Measurements from ENCODE around the gene LCOR. TPM values are rescaled to one million over a fixed set of nuclear protein-coding genes. Genes with fewer than 3 reads are reported as not detected.

The LCOR gene
- total and polyA plus RNA-seq, 4 donors, result 3.3 to 68.4 (median 17.9) TPM

DNA sequence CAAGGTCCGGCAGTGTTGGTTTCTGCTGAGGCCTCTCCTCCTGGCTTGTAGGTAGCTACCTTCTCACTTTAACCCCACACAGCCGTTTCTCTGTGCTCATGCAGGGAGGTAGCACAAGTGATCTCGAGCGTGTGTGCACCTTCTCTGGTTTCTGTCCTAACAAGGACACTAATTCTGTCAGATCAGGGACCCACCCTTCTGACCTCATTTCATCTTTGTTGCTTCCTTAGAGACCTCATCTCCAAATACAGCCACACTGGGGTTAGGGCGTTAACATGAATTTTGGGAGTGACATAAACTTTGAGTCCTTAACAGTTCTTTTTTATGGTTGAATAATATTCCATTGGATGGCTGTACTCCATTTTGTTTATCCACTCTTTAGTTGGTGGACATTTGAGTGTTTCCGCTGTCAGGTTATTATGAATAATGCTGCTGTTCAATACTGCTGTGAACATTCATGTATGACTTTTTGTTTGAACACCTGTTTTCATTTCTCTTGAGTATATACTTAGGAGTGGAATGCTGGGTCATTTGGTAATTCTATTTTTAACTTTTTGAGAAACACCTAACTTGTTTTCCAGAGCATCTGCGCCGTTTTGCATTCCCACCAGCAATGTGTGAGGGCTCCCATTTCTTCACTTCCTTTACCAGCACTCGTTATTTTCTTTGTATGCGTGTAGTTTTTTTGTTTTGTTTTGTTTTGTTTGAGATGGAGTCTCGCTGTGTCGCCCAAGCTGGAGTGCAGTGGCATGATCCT, 57.5 kb downstream of the LCOR start:
- DNase-seq (no peak), ATAC-seq (ENCODE audit: insufficient read depth, low FRiP score) (no peak)
- Histone ChIP-seq H3K9ac (ENCODE audit: insufficient read depth in 1 of 2, low read length in 2 of 2) (no peak overlapping the region), H3K27me3 (ENCODE audit: control insufficient read depth in 3 of 3, insufficient read depth in 3 of 3, low read length in 2 of 3) (no peaks in the 10 kb centered on the region), H3K36me3 (ENCODE audit: control insufficient read depth in 4 of 4, insufficient read depth in 4 of 4, low read length in 4 of 4) (peaks cover 0 to 15% (median 5%) of the 10 kb centered on the region in 4 donors), H3K27ac (ENCODE audit: low read depth in 1 of 2, low read length in 1 of 2) (no peak overlapping the region), H3K4me1 (ENCODE audit: control insufficient read depth in 5 of 5, insufficient read depth in 5 of 5, low read length in 5 of 5) (peaks cover 0 to 12% (median 2%) of the 10 kb centered on the region in 5 donors), H3K9me3 (ENCODE audit: control insufficient read depth in 4 of 4, insufficient read depth in 3 of 4, low read length in 3 of 4) (peaks cover 0 to 13% (median 4%) of the 10 kb centered on the region in 4 donors), H3K4me3 (no peak overlapping the region)
- TF ChIP-seq, protein P1, sequence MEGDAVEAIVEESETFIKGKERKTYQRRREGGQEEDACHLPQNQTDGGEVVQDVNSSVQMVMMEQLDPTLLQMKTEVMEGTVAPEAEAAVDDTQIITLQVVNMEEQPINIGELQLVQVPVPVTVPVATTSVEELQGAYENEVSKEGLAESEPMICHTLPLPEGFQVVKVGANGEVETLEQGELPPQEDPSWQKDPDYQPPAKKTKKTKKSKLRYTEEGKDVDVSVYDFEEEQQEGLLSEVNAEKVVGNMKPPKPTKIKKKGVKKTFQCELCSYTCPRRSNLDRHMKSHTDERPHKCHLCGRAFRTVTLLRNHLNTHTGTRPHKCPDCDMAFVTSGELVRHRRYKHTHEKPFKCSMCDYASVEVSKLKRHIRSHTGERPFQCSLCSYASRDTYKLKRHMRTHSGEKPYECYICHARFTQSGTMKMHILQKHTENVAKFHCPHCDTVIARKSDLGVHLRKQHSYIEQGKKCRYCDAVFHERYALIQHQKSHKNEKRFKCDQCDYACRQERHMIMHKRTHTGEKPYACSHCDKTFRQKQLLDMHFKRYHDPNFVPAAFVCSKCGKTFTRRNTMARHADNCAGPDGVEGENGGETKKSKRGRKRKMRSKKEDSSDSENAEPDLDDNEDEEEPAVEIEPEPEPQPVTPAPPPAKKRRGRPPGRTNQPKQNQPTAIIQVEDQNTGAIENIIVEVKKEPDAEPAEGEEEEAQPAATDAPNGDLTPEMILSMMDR (IDR thresholded peaks at IDR 0.05; ENCODE audit: control extremely low read depth, extremely low read depth), result no peak
- 76 to 83% methylated on average over 12 of the region's 12 CpGs for WGBS, 2 donors

DNA sequence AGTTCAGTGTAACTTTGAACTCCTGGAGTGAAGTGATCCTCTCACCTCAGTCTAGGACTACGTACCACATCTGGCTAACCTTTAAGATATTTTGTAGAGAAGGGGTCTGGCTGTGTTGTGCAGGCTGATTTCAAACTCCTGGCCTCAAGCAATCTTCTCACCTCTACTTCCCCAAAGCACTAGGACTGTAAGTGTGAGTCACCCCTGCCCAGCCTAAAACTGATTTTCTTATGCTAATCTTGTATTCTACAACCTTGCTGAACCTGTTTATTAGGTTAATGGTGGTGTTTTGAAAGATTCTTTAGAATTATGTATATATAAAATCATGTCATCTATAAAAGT, 58.0 kb downstream of the LCOR start:
- no peak overlapping the region for H3K27ac ChIP-seq (ENCODE audit: low read depth in 1 of 2, low read length in 1 of 2)
- DNase-seq (no peak), ATAC-seq (ENCODE audit: insufficient read depth, low FRiP score) (no peak)
- no peaks in the 10 kb centered on the region for H3K27me3 ChIP-seq (ENCODE audit: control insufficient read depth in 3 of 3, insufficient read depth in 3 of 3, low read length in 2 of 3)
- H3K9ac ChIP-seq (ENCODE audit: insufficient read depth in 1 of 2, low read length in 2 of 2), result no peak overlapping the region
- peaks cover 0 to 10% (median 0%) of the 10 kb centered on the region in 5 donors for H3K4me1 ChIP-seq (ENCODE audit: control insufficient read depth in 5 of 5, insufficient read depth in 5 of 5, low read length in 5 of 5)
- H3K9me3 ChIP-seq (ENCODE audit: control insufficient read depth in 4 of 4, insufficient read depth in 3 of 4, low read length in 3 of 4), result peaks cover 0 to 13% (median 4%) of the 10 kb centered on the region in 4 donors
- H3K4me3 ChIP-seq, result no peak overlapping the region
- peaks cover 0 to 15% (median 5%) of the 10 kb centered on the region in 4 donors for H3K36me3 ChIP-seq (ENCODE audit: control insufficient read depth in 4 of 4, insufficient read depth in 4 of 4, low read length in 4 of 4)
- WGBS, 2 donors, result 80 to 82% methylated on average over 1 of the region's 1 CpG
- TF ChIP-seq, protein P1 (IDR thresholded peaks at IDR 0.05; ENCODE audit: control extremely low read depth, extremely low read depth), result no peak

DNA sequence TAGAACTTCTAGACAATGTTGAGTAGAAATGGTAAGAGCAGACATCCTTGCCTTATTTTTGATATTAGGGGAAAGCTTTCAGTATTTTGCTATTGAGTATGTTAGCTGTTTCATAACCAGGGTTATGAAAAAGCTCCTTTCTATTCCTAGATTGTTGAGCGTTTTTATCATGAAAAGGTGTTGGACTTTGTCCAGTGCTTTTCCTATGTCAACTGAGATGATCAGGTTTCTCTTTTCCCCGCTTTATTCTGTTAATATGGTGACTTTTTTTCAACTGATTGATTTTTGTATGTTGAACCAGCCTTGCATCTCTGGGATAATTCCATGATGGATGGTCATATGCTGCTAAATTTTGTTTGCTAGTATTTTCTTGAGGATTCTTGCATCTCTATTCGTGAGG, 58.5 kb downstream of the LCOR start:
- 80 to 83% methylated on average over 3 of the region's 3 CpGs for WGBS, 2 donors
- Histone ChIP-seq H3K36me3 (ENCODE audit: control insufficient read depth in 4 of 4, insufficient read depth in 4 of 4, low read length in 4 of 4) (peaks cover 0 to 15% (median 5%) of the 10 kb centered on the region in 4 donors), H3K9me3 (ENCODE audit: control insufficient read depth in 4 of 4, insufficient read depth in 3 of 4, low read length in 3 of 4) (peaks cover 0 to 13% (median 4%) of the 10 kb centered on the region in 4 donors), H3K27me3 (ENCODE audit: control insufficient read depth in 3 of 3, insufficient read depth in 3 of 3, low read length in 2 of 3) (no peaks in the 10 kb centered on the region), H3K4me3 (no peak overlapping the region), H3K27ac (ENCODE audit: low read depth in 1 of 2, low read length in 1 of 2) (no peak overlapping the region), H3K9ac (ENCODE audit: insufficient read depth in 1 of 2, low read length in 2 of 2) (no peak overlapping the region), H3K4me1 (ENCODE audit: control insufficient read depth in 5 of 5, insufficient read depth in 5 of 5, low read length in 5 of 5) (peaks cover 0 to 10% (median 0%) of the 10 kb centered on the region in 5 donors)
- TF ChIP-seq, protein P1 (IDR thresholded peaks at IDR 0.05; ENCODE audit: control extremely low read depth, extremely low read depth), result no peak
- DNase-seq, result no peak
- no peak for ATAC-seq (ENCODE audit: insufficient read depth, low FRiP score)

Data from lung (tissue), 12 donors.